Measurements from ENCODE around the gene AGBL1. TPM values are rescaled to one million over a fixed set of nuclear protein-coding genes. Genes with fewer than 3 reads are reported as not detected.
"Not testable (repeated sequence)": the region's sequence is repeated elsewhere in the genome, so short reads cannot be mapped to it uniquely, and the experiment has no call there.

AGBL1 gene
- total RNA-seq, 1 experiment from 2014 or later, result not detected

- Histone ChIP-seq H3K4me1 (ENCODE audit: low read length) (no peaks in the 10 kb centered on the region), H3K4me2 (ENCODE audit: low read depth, low read length, poor library complexity, severe bottlenecking) (no peak overlapping the region), H3K36me3 (ENCODE audit: insufficient read depth, low read length) (no peaks in the 10 kb centered on the region), H3K9me2 (replicated peaks; ENCODE audit: insufficient read depth, low read length) (no peaks in the 10 kb centered on the region), H3K27ac (ENCODE audit: low read length) (no peak overlapping the region), H3K9me3 (ENCODE audit: low read length) (no peaks in the 10 kb centered on the region), H2AFZ (ENCODE audit: low read length) (no peak overlapping the region), H3K4me3 (ENCODE audit: low read length) (no peak overlapping the region), H3K27me3 (ENCODE audit: low read length) (no peaks in the 10 kb centered on the region), H3K79me2 (ENCODE audit: low read length) (no peaks in the 10 kb centered on the region), H3K9ac (ENCODE audit: low read length) (no peak overlapping the region), H4K20me1 (ENCODE audit: insufficient read depth, low read depth, low read length) (no peaks in the 10 kb centered on the region)
- DNase-seq, result no peak
These were observed 346.1 kb downstream of the AGBL1 start for GRCh38 chr15:86425746-86426145.

GRCh38 chr15:86432861-86433260 lies 353.2 kb downstream of the AGBL1 start:
- H3K9me3 ChIP-seq (ENCODE audit: low read length), result no peaks in the 10 kb centered on the region
- no peaks in the 10 kb centered on the region for H3K4me1 ChIP-seq (ENCODE audit: low read length)
- no peak overlapping the region for H2AFZ ChIP-seq (ENCODE audit: low read length)
- H3K27ac ChIP-seq (ENCODE audit: low read length), result no peak overlapping the region
- H3K4me3 ChIP-seq (ENCODE audit: low read length), result no peak overlapping the region
- H3K9me2 ChIP-seq (replicated peaks; ENCODE audit: insufficient read depth, low read length), result no peaks in the 10 kb centered on the region
- no peak for DNase-seq
- no peak overlapping the region for H3K9ac ChIP-seq (ENCODE audit: low read length)
- no peaks in the 10 kb centered on the region for H3K36me3 ChIP-seq (ENCODE audit: insufficient read depth, low read length)
- no peaks in the 10 kb centered on the region for H3K79me2 ChIP-seq (ENCODE audit: low read length)
- H4K20me1 ChIP-seq (ENCODE audit: insufficient read depth, low read depth, low read length), result no peaks in the 10 kb centered on the region
- no peaks in the 10 kb centered on the region for H3K27me3 ChIP-seq (ENCODE audit: low read length)
- no peak overlapping the region for H3K4me2 ChIP-seq (ENCODE audit: low read depth, low read length, poor library complexity, severe bottlenecking)

GRCh38 chr15:86433983-86434382 lies 354.3 kb downstream of the AGBL1 start:
- Histone ChIP-seq H3K9me2 (replicated peaks; ENCODE audit: insufficient read depth, low read length) (no peaks in the 10 kb centered on the region), H2AFZ (ENCODE audit: low read length) (no peak overlapping the region), H3K9ac (ENCODE audit: low read length) (no peak overlapping the region), H3K4me3 (ENCODE audit: low read length) (no peak overlapping the region), H3K79me2 (ENCODE audit: low read length) (no peaks in the 10 kb centered on the region), H3K27ac (ENCODE audit: low read length) (no peak overlapping the region), H3K4me1 (ENCODE audit: low read length) (no peaks in the 10 kb centered on the region), H3K9me3 (ENCODE audit: low read length) (no peaks in the 10 kb centered on the region), H4K20me1 (ENCODE audit: insufficient read depth, low read depth, low read length) (no peaks in the 10 kb centered on the region), H3K4me2 (ENCODE audit: low read depth, low read length, poor library complexity, severe bottlenecking) (no peak overlapping the region), H3K36me3 (ENCODE audit: insufficient read depth, low read length) (no peaks in the 10 kb centered on the region), H3K27me3 (ENCODE audit: low read length) (no peaks in the 10 kb centered on the region)
- DNase-seq, result no peak

DNA sequence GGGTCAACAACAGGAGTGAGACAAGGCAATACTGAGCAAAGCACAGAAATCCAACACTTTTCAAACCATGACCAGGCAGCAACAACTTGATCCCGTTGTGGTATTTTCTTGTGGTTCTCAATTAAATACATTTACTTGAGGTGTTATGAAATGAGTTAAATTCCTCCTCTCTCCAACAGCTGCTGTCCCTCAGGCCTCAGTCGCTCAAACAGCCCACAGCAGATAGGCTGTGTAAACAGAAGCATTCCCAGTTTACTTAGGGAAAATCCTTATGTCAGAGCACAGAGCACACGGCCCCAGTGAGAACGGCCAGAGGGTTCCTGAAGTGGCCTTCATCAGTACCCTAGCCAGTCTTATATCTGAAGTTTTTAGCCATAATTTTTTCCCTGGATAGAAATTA lies 359.9 kb downstream of the AGBL1 start:
- Histone ChIP-seq H3K9me3 (ENCODE audit: low read length) (no peaks in the 10 kb centered on the region), H3K36me3 (ENCODE audit: insufficient read depth, low read length) (no peaks in the 10 kb centered on the region), H3K4me2 (ENCODE audit: low read depth, low read length, poor library complexity, severe bottlenecking) (no peak overlapping the region), H2AFZ (ENCODE audit: low read length) (no peak overlapping the region), H3K27ac (ENCODE audit: low read length) (no peak overlapping the region), H4K20me1 (ENCODE audit: insufficient read depth, low read depth, low read length) (no peaks in the 10 kb centered on the region), H3K4me3 (ENCODE audit: low read length) (no peak overlapping the region), H3K9me2 (replicated peaks; ENCODE audit: insufficient read depth, low read length) (no peaks in the 10 kb centered on the region), H3K27me3 (ENCODE audit: low read length) (no peaks in the 10 kb centered on the region), H3K4me1 (ENCODE audit: low read length) (no peaks in the 10 kb centered on the region), H3K79me2 (ENCODE audit: low read length) (no peaks in the 10 kb centered on the region), H3K9ac (ENCODE audit: low read length) (no peak overlapping the region)
- DNase-seq, result no peak

DNA sequence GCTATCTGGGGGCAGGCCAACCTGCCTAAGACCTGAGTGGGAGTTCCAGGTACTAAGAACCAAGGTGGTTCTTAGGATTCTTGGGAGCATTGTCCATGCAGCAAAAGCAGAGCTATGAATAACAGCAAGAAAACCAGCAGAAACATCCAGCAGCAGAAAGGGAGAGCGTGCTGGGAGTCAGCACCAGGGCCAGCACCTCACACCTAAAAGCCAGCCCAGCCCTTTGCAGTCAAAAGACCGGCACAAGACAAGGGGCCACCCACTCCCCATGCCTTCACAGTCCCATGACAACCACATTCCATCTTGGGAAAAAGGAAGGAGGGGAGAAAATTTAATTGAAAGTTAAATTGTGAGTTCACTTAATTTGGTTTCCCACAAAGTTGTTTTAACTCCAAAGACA lies 364.9 kb downstream of the AGBL1 start:
- no peak for DNase-seq
- no peaks in the 10 kb centered on the region for H3K79me2 ChIP-seq (ENCODE audit: low read length)
- H3K4me2 ChIP-seq (ENCODE audit: low read depth, low read length, poor library complexity, severe bottlenecking), result no peak overlapping the region
- no peaks in the 10 kb centered on the region for H3K27me3 ChIP-seq (ENCODE audit: low read length)
- H3K36me3 ChIP-seq (ENCODE audit: insufficient read depth, low read length), result no peaks in the 10 kb centered on the region
- no peak overlapping the region for H2AFZ ChIP-seq (ENCODE audit: low read length)
- H3K9ac ChIP-seq (ENCODE audit: low read length), result no peak overlapping the region
- H3K9me2 ChIP-seq (replicated peaks; ENCODE audit: insufficient read depth, low read length), result no peaks in the 10 kb centered on the region; the same call in 1 of the 2 replicates
- H4K20me1 ChIP-seq (ENCODE audit: insufficient read depth, low read depth, low read length), result no peaks in the 10 kb centered on the region
- H3K27ac ChIP-seq (ENCODE audit: low read length), result no peak overlapping the region
- no peaks in the 10 kb centered on the region for H3K4me1 ChIP-seq (ENCODE audit: low read length)
- no peak overlapping the region for H3K4me3 ChIP-seq (ENCODE audit: low read length)
- no peaks in the 10 kb centered on the region for H3K9me3 ChIP-seq (ENCODE audit: low read length)

DNA sequence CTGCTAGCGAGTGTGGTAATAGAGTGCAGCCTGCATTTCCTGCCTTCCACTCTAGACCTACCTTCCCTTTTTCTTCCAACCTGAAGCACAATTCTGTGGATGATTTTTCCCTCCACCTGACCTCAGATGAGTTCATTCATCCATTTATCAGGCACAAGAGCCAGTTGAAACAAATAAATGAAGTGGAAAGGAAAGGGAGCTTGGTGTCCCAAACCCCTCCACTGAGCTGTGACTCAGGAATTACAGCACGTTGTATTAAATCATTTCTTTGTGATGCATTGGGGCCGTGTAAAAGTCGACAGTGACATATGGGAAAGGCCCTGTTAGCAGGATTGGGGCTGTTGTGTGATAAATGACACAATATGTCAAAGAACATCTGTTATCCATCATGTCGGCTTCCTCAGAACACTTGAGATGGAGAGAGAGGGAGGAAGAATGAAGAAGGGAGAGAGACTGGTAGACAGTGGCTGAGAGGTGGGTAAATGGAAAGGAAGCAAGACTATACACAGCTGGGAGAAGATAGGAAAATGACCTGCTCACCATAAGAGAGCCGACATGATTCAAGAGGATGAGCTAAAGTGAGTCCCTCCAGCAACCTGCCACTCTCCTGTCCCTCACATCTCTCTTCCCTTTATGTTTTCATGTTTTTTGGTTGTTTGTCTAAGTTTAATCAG lies 366.0 kb downstream of the AGBL1 start:
- Histone ChIP-seq H3K9me2 (replicated peaks; ENCODE audit: insufficient read depth, low read length) (no peaks in the 10 kb centered on the region; the same call in 1 of the 2 replicates), H3K27ac (ENCODE audit: low read length) (no peak overlapping the region), H3K9me3 (ENCODE audit: low read length) (no peaks in the 10 kb centered on the region), H3K36me3 (ENCODE audit: insufficient read depth, low read length) (no peaks in the 10 kb centered on the region), H3K4me2 (ENCODE audit: low read depth, low read length, poor library complexity, severe bottlenecking) (no peak overlapping the region), H3K4me1 (ENCODE audit: low read length) (no peaks in the 10 kb centered on the region), H2AFZ (ENCODE audit: low read length) (no peak overlapping the region), H3K9ac (ENCODE audit: low read length) (no peak overlapping the region), H3K4me3 (ENCODE audit: low read length) (no peak overlapping the region), H4K20me1 (ENCODE audit: insufficient read depth, low read depth, low read length) (no peaks in the 10 kb centered on the region), H3K27me3 (ENCODE audit: low read length) (no peaks in the 10 kb centered on the region), H3K79me2 (ENCODE audit: low read length) (no peaks in the 10 kb centered on the region)
- no peak for DNase-seq

DNA sequence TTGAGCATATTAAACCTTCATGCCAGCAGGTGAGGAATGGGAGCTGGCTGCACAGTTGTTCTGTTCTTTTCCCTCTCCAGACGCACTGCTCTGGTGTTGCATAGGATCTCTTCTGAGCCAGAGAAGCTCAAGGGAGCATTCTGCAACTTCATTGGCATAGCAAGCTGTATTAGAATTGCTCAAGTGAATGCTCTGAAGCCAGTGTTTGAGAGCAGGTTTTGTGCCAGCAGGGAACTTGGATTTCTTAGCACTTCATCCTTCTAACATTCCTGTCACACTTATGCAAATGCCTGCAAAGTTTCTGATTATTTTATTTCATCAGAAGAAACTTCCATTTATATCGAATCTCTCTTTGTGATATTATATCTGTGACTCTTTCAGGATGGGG lies 366.6 kb downstream of the AGBL1 start:
- DNase-seq, result no peak
- H3K4me3 ChIP-seq (ENCODE audit: low read length), result no peak overlapping the region
- no peaks in the 10 kb centered on the region for H3K79me2 ChIP-seq (ENCODE audit: low read length)
- no peak overlapping the region for H3K9ac ChIP-seq (ENCODE audit: low read length)
- H3K27ac ChIP-seq (ENCODE audit: low read length), result no peak overlapping the region
- no peaks in the 10 kb centered on the region for H3K4me1 ChIP-seq (ENCODE audit: low read length)
- H4K20me1 ChIP-seq (ENCODE audit: insufficient read depth, low read depth, low read length), result no peaks in the 10 kb centered on the region
- no peaks in the 10 kb centered on the region for H3K36me3 ChIP-seq (ENCODE audit: insufficient read depth, low read length)
- no peak overlapping the region for H2AFZ ChIP-seq (ENCODE audit: low read length)
- no peak overlapping the region for H3K4me2 ChIP-seq (ENCODE audit: low read depth, low read length, poor library complexity, severe bottlenecking)
- H3K9me2 ChIP-seq (replicated peaks; ENCODE audit: insufficient read depth, low read length), result no peaks in the 10 kb centered on the region; the same call in 1 of the 2 replicates
- H3K9me3 ChIP-seq (ENCODE audit: low read length), result no peaks in the 10 kb centered on the region
- no peaks in the 10 kb centered on the region for H3K27me3 ChIP-seq (ENCODE audit: low read length)

DNA sequence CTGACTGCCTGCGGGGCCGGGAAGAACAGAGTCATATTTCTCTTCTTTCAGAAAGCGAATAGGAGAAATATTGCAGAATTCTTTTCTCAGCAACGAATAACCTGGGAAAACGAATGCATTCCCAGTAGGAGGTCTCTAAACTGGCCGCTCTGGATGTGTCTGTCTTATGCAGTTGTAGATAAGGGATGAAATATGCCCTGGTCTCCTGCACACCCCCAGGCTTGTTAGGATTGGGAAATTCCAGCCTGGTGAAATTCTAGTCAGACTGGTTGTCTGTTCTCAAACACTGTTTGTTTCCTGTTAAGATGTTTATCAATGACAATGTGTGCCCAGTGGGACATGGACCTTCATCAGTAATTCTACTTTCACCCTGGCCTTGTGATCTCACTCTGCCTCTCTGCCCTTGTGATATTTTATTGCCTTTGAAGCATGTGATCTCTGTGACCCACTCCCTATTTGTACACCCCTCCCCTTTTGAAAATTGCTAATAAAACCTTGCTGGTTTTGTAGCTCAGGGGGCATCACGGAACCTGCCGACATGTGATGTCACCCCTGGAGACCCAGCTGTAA lies 385.9 kb downstream of the AGBL1 start:
- H4K20me1 ChIP-seq (ENCODE audit: insufficient read depth, low read depth, low read length); H3K4me3 ChIP-seq (ENCODE audit: low read length); H3K27ac ChIP-seq (ENCODE audit: low read length); H3K36me3 ChIP-seq (ENCODE audit: insufficient read depth, low read length); H3K4me1 ChIP-seq (ENCODE audit: low read length); H3K9me3 ChIP-seq (ENCODE audit: low read length); DNase-seq; H3K9me2 ChIP-seq (replicated peaks; ENCODE audit: insufficient read depth, low read length); H3K79me2 ChIP-seq (ENCODE audit: low read length); H3K27me3 ChIP-seq (ENCODE audit: low read length); H2AFZ ChIP-seq (ENCODE audit: low read length); H3K4me2 ChIP-seq (ENCODE audit: low read depth, low read length, poor library complexity, severe bottlenecking); H3K9ac ChIP-seq (ENCODE audit: low read length): not testable (repeated sequence)
